Fibroblast of gingiva (primary cell): ENCODE data around the gene ACAD10.

Source experiments
- DNase-seq: peaks from one replicate; pipeline ENCODE4 v3.0.0-alpha.2; 2011; ENCODE audit warnings: low read depth

Gene ACAD10

DNA sequence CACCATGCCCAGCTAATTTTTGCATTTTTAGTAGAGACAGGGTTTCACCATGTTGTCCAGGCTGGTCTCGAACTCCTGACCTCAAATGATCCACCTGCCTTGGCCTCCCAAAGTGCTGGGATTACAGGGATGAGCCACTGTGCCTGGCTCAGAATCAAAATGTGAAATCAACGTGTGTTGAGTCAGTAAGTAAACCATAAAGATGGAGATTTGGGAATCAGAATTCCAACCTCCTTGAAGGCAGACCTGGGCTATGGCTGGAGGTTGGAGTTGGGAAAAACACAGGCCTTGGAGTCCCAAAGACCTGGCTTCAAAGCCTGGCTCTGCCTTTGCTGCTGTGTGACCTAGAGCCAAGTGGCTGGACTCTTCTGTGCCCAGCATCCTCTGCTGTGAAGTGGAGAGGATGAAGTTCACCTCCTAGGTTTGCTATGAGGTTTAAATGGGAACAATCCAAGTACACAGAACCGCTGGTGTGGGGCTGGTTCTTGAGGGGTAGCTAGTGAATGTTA, 91.0 kb downstream of the ACAD10 start:
- DNase-seq: no peak

- DNase-seq: no peak
Measured at GRCh38 chr12:111777345-111778045, 91.6 kb downstream of the ACAD10 start.

- DNase-seq: no peak
Measured at GRCh38 chr12:111780166-111780565, 94.3 kb downstream of the ACAD10 start.

DNA sequence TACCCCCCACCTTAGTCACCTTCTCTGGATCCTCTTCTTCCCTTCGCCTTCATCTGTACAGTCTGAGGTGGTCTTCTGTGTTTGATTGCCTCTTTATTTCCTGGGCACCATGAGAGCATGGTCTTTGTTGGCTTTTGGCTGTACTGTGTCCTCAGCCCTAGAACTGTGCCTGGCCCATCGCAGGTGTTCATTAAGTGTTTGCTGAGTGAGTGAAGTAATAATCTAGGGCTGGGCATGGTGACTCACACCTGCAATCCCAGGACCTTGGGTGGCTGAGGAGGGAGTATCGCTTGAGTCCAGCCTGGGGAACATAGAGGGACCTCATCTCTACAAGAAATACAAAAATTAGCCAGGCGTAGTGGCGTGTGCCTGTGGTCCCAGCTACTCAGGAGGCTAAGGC, 94.8 kb downstream of the ACAD10 start:
- DNase-seq: no peak

GRCh38 chr12:111781085-111781658, 95.3 kb downstream of the ACAD10 start:
- DNase-seq: no peak

DNA sequence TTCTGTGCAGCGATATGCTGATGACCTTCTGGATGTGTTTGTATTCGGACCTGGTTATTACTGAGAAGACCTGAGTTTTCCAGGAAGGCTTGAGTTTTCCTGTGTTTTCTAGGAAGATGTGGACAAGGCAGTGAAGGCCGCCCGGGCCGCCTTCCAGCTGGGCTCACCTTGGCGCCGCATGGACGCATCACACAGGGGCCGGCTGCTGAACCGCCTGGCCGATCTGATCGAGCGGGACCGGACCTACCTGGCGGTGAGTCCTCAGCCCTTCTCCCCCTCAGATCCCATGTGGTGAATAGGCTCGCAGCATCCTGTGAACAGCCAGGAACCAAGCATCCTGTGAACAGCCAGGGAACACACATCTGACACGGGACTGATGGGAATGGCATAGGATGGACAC, 97.2 kb downstream of the ACAD10 start:
- no peak for DNase-seq

DNA sequence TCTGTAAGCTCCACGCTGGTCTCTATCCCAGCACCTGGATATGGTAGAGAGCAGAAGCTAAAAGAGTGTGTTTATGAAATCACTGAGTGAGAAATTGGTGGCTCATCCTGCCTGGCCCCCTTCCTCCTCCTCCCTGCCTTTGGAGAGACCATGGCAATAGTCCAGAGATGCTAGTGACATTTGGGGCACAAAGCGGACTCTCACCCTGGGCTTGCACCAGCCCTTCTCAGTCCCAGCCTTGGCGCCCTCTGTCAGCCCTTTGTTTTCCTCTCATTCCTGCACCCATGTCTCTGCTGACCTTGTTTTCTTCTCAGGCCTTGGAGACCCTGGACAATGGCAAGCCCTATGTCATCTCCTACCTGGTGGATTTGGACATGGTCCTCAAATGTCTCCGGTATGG, 99.1 kb downstream of the ACAD10 start:
- DNase-seq: no peak

GRCh38 chr12:111785651-111786050, 99.8 kb downstream of the ACAD10 start:
- DNase-seq: no peak

GRCh38 chr12:111788178-111788654, 102.4 kb downstream of the ACAD10 start:
- DNase-seq: peak; percentile 89

GRCh38 chr12:111789779-111790178, 103.9 kb downstream of the ACAD10 start:
- no peak for DNase-seq

DNA sequence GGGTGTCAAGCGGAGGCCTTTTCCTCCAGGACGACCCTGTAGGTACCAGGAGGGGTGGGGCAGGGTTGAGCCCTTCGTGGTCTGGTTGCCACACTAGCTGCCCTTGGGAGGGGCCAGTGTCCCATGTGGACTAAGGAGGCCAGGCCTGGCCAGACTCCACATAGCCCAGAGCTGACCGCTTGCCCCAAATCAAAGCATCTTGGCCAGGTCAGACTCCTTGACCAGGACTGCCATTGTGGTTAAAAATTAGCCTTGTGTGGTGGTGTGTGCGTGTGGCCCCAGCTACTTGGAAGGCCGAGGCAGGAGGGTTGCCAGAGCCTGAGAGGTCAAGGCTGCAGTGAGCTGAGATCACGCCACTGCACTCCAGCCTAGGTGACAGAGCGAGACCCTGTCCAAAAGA, 105.7 kb downstream of the ACAD10 start:
- no peak for DNase-seq

DNA sequence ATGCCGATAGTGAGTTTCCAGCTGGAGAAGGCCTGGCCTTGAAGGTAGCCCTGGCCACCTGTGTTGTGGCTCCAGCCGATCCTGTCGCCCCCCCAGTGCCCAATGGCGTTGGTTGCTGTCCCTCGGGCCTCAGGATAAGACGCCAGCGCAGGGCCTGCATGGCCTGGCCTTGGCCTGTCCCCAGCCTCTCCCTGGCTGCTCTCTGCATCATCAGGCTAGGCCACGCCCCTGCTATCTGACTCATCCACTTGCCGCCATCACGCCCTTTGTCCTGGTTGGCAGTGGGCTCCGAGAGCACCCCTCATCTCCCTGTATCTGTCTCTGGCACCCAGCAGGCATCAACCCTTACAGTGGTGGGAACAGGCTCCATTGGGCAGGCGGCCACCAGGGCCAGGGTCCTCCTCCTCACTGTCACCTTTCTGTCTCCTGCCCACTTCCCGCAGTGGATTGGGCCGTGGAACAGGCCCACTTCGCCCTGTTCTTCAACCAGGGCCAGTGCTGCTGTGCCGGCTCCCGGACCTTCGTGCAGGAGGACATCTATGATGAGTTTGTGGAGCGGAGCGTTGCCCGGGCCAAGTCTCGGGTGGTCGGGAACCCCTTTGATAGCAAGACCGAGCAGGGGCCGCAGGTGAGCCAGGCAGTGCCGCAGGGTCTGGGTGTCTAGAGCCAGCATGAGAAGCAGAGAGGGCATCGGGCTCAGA, 106.5 kb downstream of the ACAD10 start:
- DNase-seq: peak; percentile 43

- no peak for DNase-seq
Measured at GRCh38 chr12:111792856-111793235, 107.0 kb downstream of the ACAD10 start.

GRCh38 chr12:111798182-111798581, 112.3 kb downstream of the ACAD10 start:
- DNase-seq: no peak

DNA sequence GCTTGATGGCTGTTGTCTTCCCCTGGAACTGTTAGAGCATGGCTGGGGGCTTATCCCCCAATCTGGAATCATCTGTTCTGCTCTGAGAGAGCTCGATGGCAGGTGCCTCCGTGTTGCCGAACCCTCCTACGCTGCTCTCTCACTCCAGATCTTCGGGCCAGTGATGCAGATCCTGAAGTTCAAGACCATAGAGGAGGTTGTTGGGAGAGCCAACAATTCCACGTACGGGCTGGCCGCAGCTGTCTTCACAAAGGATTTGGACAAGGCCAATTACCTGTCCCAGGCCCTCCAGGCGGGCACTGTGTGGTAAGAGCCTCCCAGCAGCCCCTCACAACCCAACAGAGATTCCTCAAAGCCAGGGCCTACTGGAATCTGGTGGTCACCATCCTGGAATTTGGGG, 113.9 kb downstream of the ACAD10 start:
- no peak for DNase-seq

GRCh38 chr12:111803038-111803626, 117.3 kb downstream of the ACAD10 start:
- no peak for DNase-seq

DNA sequence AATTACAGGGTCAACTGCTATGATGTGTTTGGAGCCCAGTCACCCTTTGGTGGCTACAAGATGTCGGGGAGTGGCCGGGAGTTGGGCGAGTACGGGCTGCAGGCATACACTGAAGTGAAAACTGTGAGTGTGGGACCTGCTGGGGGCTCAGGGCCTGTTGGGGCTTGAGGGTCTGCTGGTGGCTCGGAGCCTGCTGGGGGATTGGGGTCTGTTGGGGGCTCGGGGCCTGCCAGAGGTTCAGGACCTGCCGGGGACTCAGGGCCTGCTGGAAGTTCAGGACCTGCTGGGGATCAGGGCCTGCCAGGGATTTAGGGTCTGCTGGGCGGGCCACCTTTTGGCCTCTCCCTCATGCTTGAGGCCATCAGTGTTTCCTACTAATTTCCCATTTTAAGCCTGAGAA, 118.0 kb downstream of the ACAD10 start:
- no peak for DNase-seq

DNA sequence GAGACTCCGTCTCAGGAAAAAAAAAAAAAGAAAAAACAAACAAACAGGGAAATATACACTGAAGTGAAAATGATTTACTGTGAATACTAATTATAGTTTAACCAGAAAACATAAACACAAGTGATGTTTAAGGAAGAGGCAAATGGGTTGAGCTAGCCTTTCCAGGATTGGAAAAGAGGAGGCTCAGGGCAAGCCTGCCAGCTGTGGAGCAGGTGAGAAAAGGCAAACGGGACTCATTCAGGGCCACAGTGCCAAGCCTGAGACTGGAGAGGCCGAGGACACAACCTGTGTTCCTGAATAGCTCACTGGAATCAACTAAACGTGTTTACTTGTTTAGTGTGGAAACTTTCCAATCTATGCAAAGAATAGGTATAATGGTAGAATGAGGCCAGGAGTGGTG, 120.5 kb downstream of the ACAD10 start:
- no peak for DNase-seq
